Hepatocyte (in vitro differentiated cells): ENCODE measurements around the gene CEP164.

Source experiments
- EZH2phosphoT487 ChIP-seq: fragments of 200-600 bp; sonication (generic); IDR thresholded peaks from one replicate; pipeline ENCODE4 v1.6.1; 2018; ENCODE audit warnings: antibody characterized with exemption, mild to moderate bottlenecking, low read depth, moderate library complexity; ENCODE audit not compliant: unreplicated experiment, severe bottlenecking
- TF ChIP-seq, protein P1 (sequence below): fragments of 200-600 bp; sonication (generic); IDR thresholded peaks from 2 replicates; pipeline ENCODE4 v1.5.1; 2016; ENCODE audit warnings: antibody characterized with exemption, mild to moderate bottlenecking; ENCODE audit not compliant: poor library complexity

DNA sequence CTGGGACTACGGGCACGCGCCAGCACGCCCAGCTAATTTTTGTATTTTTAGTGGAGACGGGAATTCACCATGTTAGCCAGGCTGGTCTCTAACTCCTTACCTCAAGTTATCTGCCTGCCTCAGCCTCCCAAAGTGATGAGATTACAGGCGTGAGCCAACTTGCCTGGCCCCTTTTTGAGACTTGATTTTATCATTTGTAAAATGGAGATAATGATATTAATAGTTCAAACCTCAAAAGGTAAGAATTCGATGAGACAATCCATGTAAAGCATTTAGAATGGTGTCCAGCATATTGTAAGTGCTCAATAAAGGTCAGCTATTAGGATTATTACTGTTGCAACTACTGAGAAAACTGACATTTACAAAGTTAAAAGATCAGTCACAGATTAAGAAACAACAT, 8.9 kb upstream of the CEP164 start:
- TF ChIP-seq, protein P1, sequence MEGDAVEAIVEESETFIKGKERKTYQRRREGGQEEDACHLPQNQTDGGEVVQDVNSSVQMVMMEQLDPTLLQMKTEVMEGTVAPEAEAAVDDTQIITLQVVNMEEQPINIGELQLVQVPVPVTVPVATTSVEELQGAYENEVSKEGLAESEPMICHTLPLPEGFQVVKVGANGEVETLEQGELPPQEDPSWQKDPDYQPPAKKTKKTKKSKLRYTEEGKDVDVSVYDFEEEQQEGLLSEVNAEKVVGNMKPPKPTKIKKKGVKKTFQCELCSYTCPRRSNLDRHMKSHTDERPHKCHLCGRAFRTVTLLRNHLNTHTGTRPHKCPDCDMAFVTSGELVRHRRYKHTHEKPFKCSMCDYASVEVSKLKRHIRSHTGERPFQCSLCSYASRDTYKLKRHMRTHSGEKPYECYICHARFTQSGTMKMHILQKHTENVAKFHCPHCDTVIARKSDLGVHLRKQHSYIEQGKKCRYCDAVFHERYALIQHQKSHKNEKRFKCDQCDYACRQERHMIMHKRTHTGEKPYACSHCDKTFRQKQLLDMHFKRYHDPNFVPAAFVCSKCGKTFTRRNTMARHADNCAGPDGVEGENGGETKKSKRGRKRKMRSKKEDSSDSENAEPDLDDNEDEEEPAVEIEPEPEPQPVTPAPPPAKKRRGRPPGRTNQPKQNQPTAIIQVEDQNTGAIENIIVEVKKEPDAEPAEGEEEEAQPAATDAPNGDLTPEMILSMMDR, result no peak
- no peak for TF ChIP-seq EZH2phosphoT487
